ENCODE data around the gene SLC40A1.

Gene SLC40A1

GRCh38 chr2:189580658-189581353 is at the start of gene SLC40A1:
SLC40A1 (minus strand) TSS chr2:189580786; CDS start chr2:189580460, 326 bp downstream.
- Histone ChIP-seq H3K9me3 (ENCODE audit: low read length) (no peaks in the 10 kb centered on the region), H3K36me3 (ENCODE audit: insufficient read depth, low read length) (no peaks in the 10 kb centered on the region), H3K4me3 (ENCODE audit: low read depth in 1 of 2, low read length in 2 of 2) (peak within 1 kb of the TSS; percentile 45 to 98), H3K4me1 (ENCODE audit: insufficient read depth, low read length) (peaks cover 9% of the 10 kb centered on the region), H3K27ac (ENCODE audit: low read depth, low read length) (peak within 1 kb of the TSS; percentile 87), H3K9ac (ENCODE audit: low read length) (peak within 1 kb of the TSS; percentile 70), H3K27me3 (ENCODE audit: control insufficient read depth in 1 of 2, insufficient read depth in 2 of 2, low read length in 2 of 2) (no peaks in the 10 kb centered on the region)

- H3K9me3 ChIP-seq (ENCODE audit: low read length) = no peaks in the 10 kb centered on the region
- no peaks in the 10 kb centered on the region for H3K27me3 ChIP-seq (ENCODE audit: control insufficient read depth in 1 of 2, insufficient read depth in 2 of 2, low read length in 2 of 2)
- H3K36me3 ChIP-seq (ENCODE audit: insufficient read depth, low read length) = no peaks in the 10 kb centered on the region
- no peak overlapping the region for H3K4me3 ChIP-seq (ENCODE audit: low read depth in 1 of 2, low read length in 2 of 2)
- no peak overlapping the region for H3K27ac ChIP-seq (ENCODE audit: low read depth, low read length)
- peaks cover 5% of the 10 kb centered on the region for H3K4me1 ChIP-seq (ENCODE audit: insufficient read depth, low read length)
- H3K9ac ChIP-seq (ENCODE audit: low read length) = no peak overlapping the region
These were observed 49.2 kb upstream of the SLC40A1 start for GRCh38 chr2:189629531-189630453.

- Histone ChIP-seq H3K36me3 (ENCODE audit: insufficient read depth, low read length) (no peaks in the 10 kb centered on the region), H3K27me3 (ENCODE audit: control insufficient read depth in 1 of 2, insufficient read depth in 2 of 2, low read length in 2 of 2) (no peaks in the 10 kb centered on the region), H3K9ac (ENCODE audit: low read length) (no peak overlapping the region), H3K4me3 (ENCODE audit: low read depth in 1 of 2, low read length in 2 of 2) (no peak overlapping the region), H3K9me3 (ENCODE audit: low read length) (no peaks in the 10 kb centered on the region), H3K27ac (ENCODE audit: low read depth, low read length) (no peak overlapping the region), H3K4me1 (ENCODE audit: insufficient read depth, low read length) (peaks cover 5% of the 10 kb centered on the region)
These were observed 48.4 kb upstream of the SLC40A1 start for GRCh38 chr2:189628817-189629530.

GRCh38 chr2:189627789-189628188 is 47.2 kb upstream of the SLC40A1 start:
- no peaks in the 10 kb centered on the region for H3K27me3 ChIP-seq (ENCODE audit: control insufficient read depth in 1 of 2, insufficient read depth in 2 of 2, low read length in 2 of 2)
- no peak overlapping the region for H3K9ac ChIP-seq (ENCODE audit: low read length)
- H3K36me3 ChIP-seq (ENCODE audit: insufficient read depth, low read length) = no peaks in the 10 kb centered on the region
- H3K4me1 ChIP-seq (ENCODE audit: insufficient read depth, low read length) = peaks cover 5% of the 10 kb centered on the region
- no peak overlapping the region for H3K4me3 ChIP-seq (ENCODE audit: low read depth in 1 of 2, low read length in 2 of 2)
- H3K27ac ChIP-seq (ENCODE audit: low read depth, low read length) = no peak overlapping the region
- H3K9me3 ChIP-seq (ENCODE audit: low read length) = no peaks in the 10 kb centered on the region

- Histone ChIP-seq H3K27me3 (ENCODE audit: control insufficient read depth in 1 of 2, insufficient read depth in 2 of 2, low read length in 2 of 2) (no peaks in the 10 kb centered on the region), H3K4me1 (ENCODE audit: insufficient read depth, low read length) (no peaks in the 10 kb centered on the region), H3K9me3 (ENCODE audit: low read length) (no peaks in the 10 kb centered on the region), H3K36me3 (ENCODE audit: insufficient read depth, low read length) (no peaks in the 10 kb centered on the region), H3K9ac (ENCODE audit: low read length) (no peak overlapping the region), H3K4me3 (ENCODE audit: low read depth in 1 of 2, low read length in 2 of 2) (no peak overlapping the region), H3K27ac (ENCODE audit: low read depth, low read length) (no peak overlapping the region)
These were observed 45.0 kb upstream of the SLC40A1 start for GRCh38 chr2:189625636-189626035.

DNA sequence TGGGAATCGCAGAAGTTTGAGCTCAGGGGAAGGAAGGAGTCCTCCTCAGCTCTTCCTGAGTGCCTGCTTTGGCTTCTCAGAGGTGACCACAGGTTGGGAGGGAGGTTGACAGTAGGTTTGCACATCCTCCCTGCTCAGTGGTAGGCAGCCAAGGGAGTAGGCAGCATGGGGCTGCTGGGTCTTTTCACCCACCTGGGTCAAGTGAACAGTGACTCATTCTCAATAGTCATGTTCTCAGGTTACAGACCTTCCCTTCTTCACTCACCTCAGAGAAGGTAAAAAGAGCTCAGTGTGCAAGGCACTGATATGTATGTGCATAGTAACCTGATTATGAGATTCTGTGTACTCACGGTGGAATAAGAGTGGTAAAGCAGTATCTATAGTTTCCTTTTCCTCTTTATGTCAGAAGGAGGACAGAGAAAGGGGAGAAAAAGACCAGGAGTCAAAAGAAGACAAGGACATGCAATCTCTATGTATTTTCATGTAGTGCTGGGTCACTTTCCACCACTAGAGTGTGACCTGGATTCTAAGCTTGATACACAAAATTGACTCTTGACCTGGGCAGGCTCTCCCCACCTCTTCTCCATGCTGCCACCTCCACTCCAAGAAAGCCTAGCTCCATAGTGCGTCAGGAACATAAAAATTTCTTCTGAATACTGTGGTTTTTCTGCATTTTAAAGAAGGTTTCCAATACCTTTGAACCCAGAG is 44.2 kb upstream of the SLC40A1 start:
- no peak overlapping the region for H3K4me3 ChIP-seq (ENCODE audit: low read depth in 1 of 2, low read length in 2 of 2)
- H3K27ac ChIP-seq (ENCODE audit: low read depth, low read length) = no peak overlapping the region
- no peaks in the 10 kb centered on the region for H3K27me3 ChIP-seq (ENCODE audit: control insufficient read depth in 1 of 2, insufficient read depth in 2 of 2, low read length in 2 of 2)
- H3K36me3 ChIP-seq (ENCODE audit: insufficient read depth, low read length) = no peaks in the 10 kb centered on the region
- H3K9me3 ChIP-seq (ENCODE audit: low read length) = no peaks in the 10 kb centered on the region
- no peak overlapping the region for H3K9ac ChIP-seq (ENCODE audit: low read length)
- H3K4me1 ChIP-seq (ENCODE audit: insufficient read depth, low read length) = no peaks in the 10 kb centered on the region

GRCh38 chr2:189623049-189623448 is 42.5 kb upstream of the SLC40A1 start:
- H3K27ac ChIP-seq (ENCODE audit: low read depth, low read length) = no peak overlapping the region
- H3K36me3 ChIP-seq (ENCODE audit: insufficient read depth, low read length) = no peaks in the 10 kb centered on the region
- H3K4me1 ChIP-seq (ENCODE audit: insufficient read depth, low read length) = no peaks in the 10 kb centered on the region
- H3K9ac ChIP-seq (ENCODE audit: low read length) = no peak overlapping the region
- no peak overlapping the region for H3K4me3 ChIP-seq (ENCODE audit: low read depth in 1 of 2, low read length in 2 of 2)
- no peaks in the 10 kb centered on the region for H3K9me3 ChIP-seq (ENCODE audit: low read length)
- H3K27me3 ChIP-seq (ENCODE audit: control insufficient read depth in 1 of 2, insufficient read depth in 2 of 2, low read length in 2 of 2) = no peaks in the 10 kb centered on the region

DNA sequence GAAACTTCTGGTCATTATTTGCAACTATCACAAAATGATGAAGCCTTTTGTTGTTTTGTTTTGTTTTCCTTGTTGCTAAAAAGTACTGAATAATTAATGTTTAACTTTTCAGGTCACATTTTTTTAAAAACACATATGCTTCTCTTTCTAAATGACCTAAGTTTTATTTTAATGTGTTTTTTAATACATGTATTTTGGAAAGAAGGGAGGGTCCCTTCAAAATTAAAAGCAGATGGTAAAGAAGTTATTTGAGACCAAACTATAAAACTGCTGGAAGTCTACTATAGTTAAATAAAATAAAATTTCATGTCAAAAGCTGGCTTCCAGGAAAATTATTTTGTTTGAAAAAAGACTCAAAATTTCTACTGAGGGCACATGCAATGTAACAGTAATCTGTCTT is 41.2 kb upstream of the SLC40A1 start:
- H3K4me1 ChIP-seq (ENCODE audit: insufficient read depth, low read length) = no peaks in the 10 kb centered on the region

DNA sequence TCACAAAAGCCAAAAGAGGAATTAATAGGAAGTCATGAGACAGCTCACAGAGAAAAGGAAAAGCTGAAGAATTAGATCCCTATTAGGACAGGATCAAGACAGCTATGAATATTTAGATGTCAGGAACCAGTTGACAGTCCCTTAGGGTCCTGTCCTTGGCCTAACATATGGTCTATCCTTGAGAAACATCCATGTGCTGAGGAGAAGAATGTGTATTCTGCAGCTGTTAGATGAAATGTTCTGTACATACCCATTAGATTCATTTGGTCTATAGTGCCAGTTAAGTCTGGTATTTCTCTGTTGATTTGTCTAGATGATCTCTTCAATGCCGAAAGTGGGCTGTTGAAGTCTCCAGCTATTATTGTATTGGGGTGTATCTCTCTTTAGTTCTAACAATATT is 37.6 kb upstream of the SLC40A1 start:
- Histone ChIP-seq H3K27ac (ENCODE audit: low read depth, low read length) (no peak overlapping the region), H3K36me3 (ENCODE audit: insufficient read depth, low read length) (no peaks in the 10 kb centered on the region), H3K27me3 (ENCODE audit: control insufficient read depth in 1 of 2, insufficient read depth in 2 of 2, low read length in 2 of 2) (no peaks in the 10 kb centered on the region), H3K9ac (ENCODE audit: low read length) (no peak overlapping the region), H3K4me3 (ENCODE audit: low read depth in 1 of 2, low read length in 2 of 2) (no peak overlapping the region), H3K4me1 (ENCODE audit: insufficient read depth, low read length) (no peaks in the 10 kb centered on the region), H3K9me3 (ENCODE audit: low read length) (no peaks in the 10 kb centered on the region)

More for the DNA sequence above, 41.2 kb upstream of the SLC40A1 start:
- Histone ChIP-seq H3K27ac (ENCODE audit: low read depth, low read length) (no peak overlapping the region), H3K27me3 (ENCODE audit: control insufficient read depth in 1 of 2, insufficient read depth in 2 of 2, low read length in 2 of 2) (no peaks in the 10 kb centered on the region), H3K9ac (ENCODE audit: low read length) (no peak overlapping the region), H3K36me3 (ENCODE audit: insufficient read depth, low read length) (no peaks in the 10 kb centered on the region), H3K4me3 (ENCODE audit: low read depth in 1 of 2, low read length in 2 of 2) (no peak overlapping the region), H3K9me3 (ENCODE audit: low read length) (no peaks in the 10 kb centered on the region)

DNA sequence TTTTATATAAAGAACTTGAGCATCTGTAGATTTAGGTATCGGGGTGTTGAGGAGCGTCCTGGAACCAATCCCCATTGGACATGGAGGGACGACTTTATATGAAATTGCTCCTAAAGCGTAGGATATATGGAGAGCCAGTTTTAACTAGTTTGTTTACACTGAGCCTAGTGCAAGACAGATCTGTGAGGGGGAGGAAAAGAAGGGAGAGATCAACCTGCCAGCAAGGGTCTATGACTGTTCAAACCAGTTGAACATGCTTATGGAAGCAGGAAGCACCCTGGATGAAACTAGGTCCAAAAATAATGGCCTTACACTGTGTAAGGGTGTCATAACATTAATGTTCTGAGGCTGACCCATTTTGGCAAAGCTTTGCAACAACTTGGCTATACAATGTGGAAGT is 34.0 kb upstream of the SLC40A1 start:
- H3K9me3 ChIP-seq (ENCODE audit: low read length) = no peaks in the 10 kb centered on the region
- H3K27ac ChIP-seq (ENCODE audit: low read depth, low read length) = no peak overlapping the region
- H3K36me3 ChIP-seq (ENCODE audit: insufficient read depth, low read length) = no peaks in the 10 kb centered on the region
- no peak overlapping the region for H3K4me3 ChIP-seq (ENCODE audit: low read depth in 1 of 2, low read length in 2 of 2)
- H3K27me3 ChIP-seq (ENCODE audit: control insufficient read depth in 1 of 2, insufficient read depth in 2 of 2, low read length in 2 of 2) = no peaks in the 10 kb centered on the region
- no peaks in the 10 kb centered on the region for H3K4me1 ChIP-seq (ENCODE audit: insufficient read depth, low read length)
- no peak overlapping the region for H3K9ac ChIP-seq (ENCODE audit: low read length)

Measured in muscle layer of colon (tissue), 2 donors.